GM12891 (cell line): ENCODE results near the gene MAP3K1.

Experiments
- DNase-seq: peaks from one replicate; pipeline ENCODE4 v3.0.0; 2011; ENCODE audit warnings: low spot score; ENCODE audit not compliant: insufficient read length
- FAIRE-seq: peaks from 2 replicates; lab custom pipeline; 2011; peaks lifted over from hg19 to GRCh38; lab: Jason Lieb, UNC
- PAX5 ChIP-seq: IDR thresholded peaks from 2 replicates; pipeline ENCODE4 v1.6.1; 2011; ENCODE audit warnings: low read length, moderate library complexity, mild to moderate bottlenecking; ENCODE audit not compliant: insufficient read depth, severe bottlenecking
- POLR2A ChIP-seq: IDR thresholded peaks from 2 replicates; pipeline ENCODE4 v1.6.1; 2011; ENCODE audit warnings: low read depth, low read length, control low read depth
- POLR2AphosphoS5 ChIP-seq: IDR thresholded peaks from 2 replicates; pipeline ENCODE4 v1.6.1; 2011; ENCODE audit warnings: low read depth, low read length, control low read depth
- POU2F2 ChIP-seq: IDR thresholded peaks from 2 replicates; pipeline ENCODE4 v1.6.1; 2011; ENCODE audit warnings: low read depth, mild to moderate bottlenecking, control low read depth, low read length, moderate library complexity
- SPI1 ChIP-seq: IDR thresholded peaks from 2 replicates; pipeline ENCODE4 v1.6.1; 2011; ENCODE audit warnings: low read depth, low read length, control low read depth
- TAF1 ChIP-seq: IDR thresholded peaks from 2 replicates; pipeline ENCODE4 v1.6.1; 2011; ENCODE audit warnings: low read depth, low read length, control low read depth

Gene MAP3K1

GRCh38 chr5:56854920-56855319 lies 39.6 kb downstream of the MAP3K1 start:
- no peak for FAIRE-seq
- TF ChIP-seq TAF1 (no peak), POLR2AphosphoS5 (no peak), POU2F2 (no peak), SPI1 (no peak), PAX5 (no peak), POLR2A (no peak)
- no peak for DNase-seq

DNA sequence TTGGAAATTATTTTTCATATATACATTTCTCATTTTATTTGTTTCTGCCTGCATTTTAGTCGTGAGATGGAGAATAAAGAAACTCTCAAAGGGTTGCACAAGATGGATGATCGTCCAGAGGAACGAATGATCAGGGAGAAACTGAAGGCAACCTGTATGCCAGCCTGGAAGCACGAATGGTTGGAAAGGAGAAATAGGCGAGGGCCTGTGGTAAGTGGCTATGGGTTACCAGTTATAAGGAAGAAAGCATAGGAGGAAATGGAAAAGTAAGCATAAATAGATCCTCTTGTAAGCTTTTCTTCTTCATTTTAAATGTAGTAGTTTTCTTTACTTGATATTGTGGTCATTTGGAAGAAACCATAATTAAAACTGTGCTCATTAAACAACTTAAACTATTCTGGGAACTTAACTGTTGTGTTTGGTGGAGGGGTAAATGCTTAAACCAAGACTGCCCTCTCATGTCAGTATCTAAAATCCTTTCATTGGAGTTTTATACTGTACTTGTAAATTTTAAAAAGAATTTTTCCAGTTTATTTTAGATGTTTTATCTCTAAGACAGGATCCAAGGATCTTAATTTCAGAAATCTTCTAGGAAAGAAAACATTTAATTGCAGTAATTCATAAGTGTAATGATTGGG lies 41.3 kb downstream of the MAP3K1 start:
- FAIRE-seq = no peak
- TF ChIP-seq POLR2A (no peak), TAF1 (no peak), PAX5 (no peak), POU2F2 (no peak)

DNA sequence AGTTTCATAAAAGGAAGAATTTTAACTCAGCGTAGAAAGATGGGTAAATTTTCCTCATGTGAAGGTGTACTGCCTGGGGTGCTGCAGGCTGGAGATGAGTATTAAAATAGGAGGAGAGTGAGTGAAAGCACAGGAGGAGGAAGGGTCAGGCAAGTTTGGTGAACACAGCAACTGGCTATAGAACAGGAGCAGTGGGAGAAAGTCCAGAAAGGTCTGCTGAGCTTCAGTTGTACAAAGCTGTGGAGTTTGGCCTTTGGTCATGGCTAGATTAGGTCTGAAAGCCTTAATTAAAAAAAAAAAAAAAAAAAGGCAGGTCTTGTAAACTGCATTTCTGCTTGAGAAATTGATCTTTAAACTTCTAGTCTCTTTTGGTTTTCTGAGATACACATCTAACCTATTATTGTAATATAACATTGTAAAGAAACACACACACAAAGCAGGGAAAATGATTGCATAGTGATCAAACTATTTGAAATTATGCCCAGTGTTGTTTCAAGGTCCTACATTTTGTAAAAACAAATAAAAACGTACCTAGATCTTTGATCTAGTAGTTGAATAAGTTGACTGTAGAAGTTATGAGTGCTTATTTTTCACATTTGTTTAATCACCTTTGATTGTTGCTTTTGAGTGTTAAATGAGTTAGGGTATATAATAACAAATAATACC lies 43.6 kb downstream of the MAP3K1 start:
- no peak for TF ChIP-seq PAX5
- no peak for TF ChIP-seq POLR2AphosphoS5
- TF ChIP-seq TAF1 = no peak
- no peak for TF ChIP-seq POU2F2
- TF ChIP-seq SPI1 = no peak
- no peak for TF ChIP-seq POLR2A
- FAIRE-seq (no peak), DNase-seq (no peak)

More for the DNA sequence above, 41.3 kb downstream of the MAP3K1 start:
- DNase-seq = no peak

DNA sequence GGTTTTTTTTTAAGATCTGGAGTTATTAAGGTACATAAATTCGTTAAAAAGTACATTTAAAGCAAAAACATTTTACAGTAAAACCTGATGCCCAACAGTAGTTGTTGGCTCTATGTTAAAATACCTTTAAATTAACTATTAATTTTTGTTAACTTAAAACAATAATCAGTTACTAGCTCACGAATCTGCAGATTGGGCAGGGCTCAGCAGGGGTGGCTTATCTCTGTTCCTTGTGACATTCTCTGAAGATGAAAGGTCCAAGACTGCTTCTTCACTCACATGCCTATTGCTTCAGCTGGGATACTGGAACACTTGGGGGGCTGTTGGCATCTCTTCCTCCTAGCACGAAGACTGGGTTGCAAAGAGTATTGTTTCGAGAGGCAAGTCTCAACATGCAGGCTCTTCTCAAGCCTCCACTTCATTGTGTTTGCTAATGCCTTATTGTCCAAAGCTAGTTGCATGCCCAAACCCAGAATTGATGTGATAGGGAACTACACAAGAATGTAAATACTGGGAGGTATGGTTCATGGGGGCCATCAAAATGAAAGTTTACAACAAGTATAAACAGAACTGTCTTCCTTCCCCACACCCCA lies 46.6 kb downstream of the MAP3K1 start:
- no peak for DNase-seq
- no peak for FAIRE-seq
- TF ChIP-seq POLR2AphosphoS5 = no peak
- no peak for TF ChIP-seq TAF1
- no peak for TF ChIP-seq POU2F2
- no peak for TF ChIP-seq PAX5
- TF ChIP-seq POLR2A = no peak
- no peak for TF ChIP-seq SPI1

- no peak for TF ChIP-seq POU2F2
- no peak for TF ChIP-seq SPI1
- no peak for TF ChIP-seq POLR2AphosphoS5
- TF ChIP-seq PAX5 = no peak
- TF ChIP-seq TAF1 = no peak
- TF ChIP-seq POLR2A = no peak
- DNase-seq (no peak), FAIRE-seq (no peak)
These were observed 47.6 kb downstream of the MAP3K1 start for GRCh38 chr5:56862909-56863308.

DNA sequence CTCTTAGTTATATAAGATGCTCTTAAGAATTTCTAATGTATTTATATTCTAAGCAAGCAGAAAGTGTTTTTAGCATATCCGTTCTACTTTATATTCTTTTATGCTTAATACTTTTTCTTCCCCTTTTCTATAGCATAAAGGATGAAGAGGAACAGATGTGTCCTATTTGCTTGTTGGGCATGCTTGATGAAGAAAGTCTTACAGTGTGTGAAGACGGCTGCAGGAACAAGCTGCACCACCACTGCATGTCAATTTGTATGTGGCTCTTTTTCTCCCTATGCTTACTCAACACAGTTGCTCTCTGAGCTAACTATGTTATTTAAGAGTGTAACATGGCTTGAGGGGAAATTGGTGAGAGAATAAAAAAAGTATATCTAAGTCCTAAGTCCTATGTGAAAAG lies 56.4 kb downstream of the MAP3K1 start:
- no peak for DNase-seq
- no peak for FAIRE-seq
- TF ChIP-seq POLR2AphosphoS5 (no peak), POLR2A (no peak), SPI1 (no peak), POU2F2 (no peak)

- DNase-seq = no peak
- TF ChIP-seq TAF1 = no peak
- TF ChIP-seq POLR2A = no peak
- TF ChIP-seq SPI1 = no peak
- TF ChIP-seq POU2F2 = no peak
- TF ChIP-seq PAX5 = no peak
- no peak for TF ChIP-seq POLR2AphosphoS5
- FAIRE-seq = no peak
These were observed 57.7 kb downstream of the MAP3K1 start for GRCh38 chr5:56873056-56873455.

DNA sequence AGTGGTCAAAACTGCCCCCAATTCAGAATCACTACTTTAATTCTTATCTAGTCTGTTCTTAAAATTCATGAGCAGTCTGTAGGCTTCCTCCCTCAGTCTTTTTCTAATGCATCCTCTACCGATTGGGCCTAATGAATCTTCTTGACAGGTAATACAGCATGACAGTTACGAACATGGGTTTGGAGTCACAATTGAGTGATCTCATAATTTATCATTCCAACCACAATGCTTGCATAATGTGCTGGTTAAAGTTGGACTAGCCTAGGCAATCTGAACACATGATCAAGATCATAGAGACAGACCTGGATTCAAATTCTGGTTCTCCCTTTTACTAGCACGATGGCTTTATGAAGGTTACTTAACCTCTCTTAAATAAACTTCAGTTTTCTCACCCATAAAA lies 61.0 kb downstream of the MAP3K1 start:
- FAIRE-seq (no peak), DNase-seq (no peak)
- TF ChIP-seq POU2F2 (no peak), TAF1 (no peak), PAX5 (no peak), POLR2A (no peak), POLR2AphosphoS5 (no peak), SPI1 (no peak)

DNA sequence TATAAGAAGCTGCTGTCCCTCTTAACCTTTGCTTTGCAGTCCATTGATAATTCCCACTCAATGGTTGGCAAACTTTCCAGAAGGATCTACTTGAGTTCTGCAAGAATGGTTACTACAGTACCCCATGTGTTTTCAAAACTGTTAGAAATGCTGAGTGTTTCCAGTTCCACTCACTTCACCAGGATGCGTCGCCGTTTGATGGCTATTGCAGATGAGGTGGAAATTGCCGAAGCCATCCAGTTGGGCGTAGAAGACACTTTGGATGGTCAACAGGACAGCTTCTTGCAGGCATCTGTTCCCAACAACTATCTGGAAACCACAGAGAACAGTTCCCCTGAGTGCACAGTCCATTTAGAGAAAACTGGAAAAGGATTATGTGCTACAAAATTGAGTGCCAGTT lies 66.2 kb downstream of the MAP3K1 start:
- TF ChIP-seq PAX5 (no peak), TAF1 (no peak)
- FAIRE-seq (no peak), DNase-seq (no peak)
